OCI-LY1 (cell line): ENCODE results near the gene MVP.

Source experiments
- H2AFZ ChIP-seq: fragments of 200-600 bp; sonication (generic), shearing (Covaris generic); 2 replicates; pipeline ENCODE4 v1.6.0; 2014; ENCODE audit warnings: antibody characterized with exemption, mild to moderate bottlenecking, low read length
- H3F3A ChIP-seq: fragments of 200-600 bp; sonication (generic), shearing (Covaris generic); 2 replicates; pipeline ENCODE4 v1.6.0; 2014; ENCODE audit warnings: mild to moderate bottlenecking, antibody characterized with exemption, low read length, moderate library complexity; ENCODE audit not compliant: insufficient read depth
- H3K27ac ChIP-seq: fragments of 200-600 bp; sonication (generic); 2 replicates; pipeline ENCODE4 v1.5.1; 2014; ENCODE audit warnings: low read length, mixed run types, mild to moderate bottlenecking, low read depth; ENCODE audit not compliant: poor library complexity, severe bottlenecking
- H3K27me3 ChIP-seq: fragments of 200-600 bp; sonication (generic); 2 replicates; pipeline ENCODE4 v1.6.0; 2014; ENCODE audit warnings: antibody characterized with exemption, mild to moderate bottlenecking, low read length, moderate library complexity; ENCODE audit not compliant: insufficient read depth
- H3K36me3 ChIP-seq: fragments of 200-600 bp; sonication (generic); 2 replicates; pipeline ENCODE4 v1.6.1; 2014; ENCODE audit warnings: mild to moderate bottlenecking, antibody characterized with exemption, low read length, moderate library complexity, mixed read lengths; ENCODE audit not compliant: insufficient read depth
- H3K4me1 ChIP-seq: fragments of 200-600 bp; sonication (generic); 2 replicates; pipeline ENCODE4 v1.5.1; 2014; ENCODE audit warnings: mild to moderate bottlenecking, low read length, moderate library complexity; ENCODE audit not compliant: insufficient read depth, severe bottlenecking
- H3K4me2 ChIP-seq: fragments of 200-600 bp; sonication (generic), shearing (Covaris generic); 2 replicates; pipeline ENCODE4 v1.6.1; 2014; ENCODE audit warnings: low read length
- H3K4me3 ChIP-seq: fragments of 200-600 bp; sonication (generic); 2 replicates; pipeline ENCODE4 v1.5.1; 2014; ENCODE audit warnings: low read length, low read depth, mild to moderate bottlenecking, mixed read lengths; ENCODE audit not compliant: poor library complexity, severe bottlenecking
- H3K79me2 ChIP-seq: fragments of 200-600 bp; shearing (Covaris generic); 2 replicates; pipeline ENCODE4 v1.6.1; 2016; ENCODE audit warnings: mixed run types, low read length, mixed read lengths; ENCODE audit not compliant: insufficient read depth
- H3K9ac ChIP-seq: fragments of 200-600 bp; sonication (generic), shearing (Covaris generic); 2 replicates; pipeline ENCODE4 v1.6.1; 2014; ENCODE audit warnings: mild to moderate bottlenecking, low read length, mixed read lengths
- H3K9me2 ChIP-seq: fragments of 200-600 bp; sonication (generic), shearing (Covaris generic); 2 replicates; pipeline ENCODE4 v1.6.1; 2014; ENCODE audit warnings: low read depth, mild to moderate bottlenecking, low read length, mixed read lengths
- H3K9me3 ChIP-seq: fragments of 200-600 bp; shearing (Covaris generic); 2 replicates; pipeline ENCODE4 v1.6.1; 2014; ENCODE audit warnings: low read length, mixed read lengths
- H4K20me1 ChIP-seq: fragments of 200-600 bp; sonication (generic), shearing (Covaris generic); 2 replicates; pipeline ENCODE4 v1.6.0; 2016; ENCODE audit warnings: mild to moderate bottlenecking, low read length; ENCODE audit not compliant: insufficient read depth
- EZH2 ChIP-seq: fragments of 200-600 bp; sonication (generic), shearing (Covaris generic); IDR thresholded peaks from 2 replicates; pipeline ENCODE4 v1.8.0; 2017; ENCODE audit warnings: borderline replicate concordance, mixed run types, mild to moderate bottlenecking, antibody characterized with exemption, low read length, moderate library complexity, mixed read lengths
- TF ChIP-seq, protein P1 (sequence below): fragments of 200-600 bp; sonication (generic), shearing (Covaris generic); IDR thresholded peaks from 2 replicates; pipeline ENCODE4 v1.5.1; 2017; ENCODE audit warnings: mild to moderate bottlenecking, antibody characterized with exemption, low read length, moderate library complexity, mixed read lengths

The MVP gene

DNA sequence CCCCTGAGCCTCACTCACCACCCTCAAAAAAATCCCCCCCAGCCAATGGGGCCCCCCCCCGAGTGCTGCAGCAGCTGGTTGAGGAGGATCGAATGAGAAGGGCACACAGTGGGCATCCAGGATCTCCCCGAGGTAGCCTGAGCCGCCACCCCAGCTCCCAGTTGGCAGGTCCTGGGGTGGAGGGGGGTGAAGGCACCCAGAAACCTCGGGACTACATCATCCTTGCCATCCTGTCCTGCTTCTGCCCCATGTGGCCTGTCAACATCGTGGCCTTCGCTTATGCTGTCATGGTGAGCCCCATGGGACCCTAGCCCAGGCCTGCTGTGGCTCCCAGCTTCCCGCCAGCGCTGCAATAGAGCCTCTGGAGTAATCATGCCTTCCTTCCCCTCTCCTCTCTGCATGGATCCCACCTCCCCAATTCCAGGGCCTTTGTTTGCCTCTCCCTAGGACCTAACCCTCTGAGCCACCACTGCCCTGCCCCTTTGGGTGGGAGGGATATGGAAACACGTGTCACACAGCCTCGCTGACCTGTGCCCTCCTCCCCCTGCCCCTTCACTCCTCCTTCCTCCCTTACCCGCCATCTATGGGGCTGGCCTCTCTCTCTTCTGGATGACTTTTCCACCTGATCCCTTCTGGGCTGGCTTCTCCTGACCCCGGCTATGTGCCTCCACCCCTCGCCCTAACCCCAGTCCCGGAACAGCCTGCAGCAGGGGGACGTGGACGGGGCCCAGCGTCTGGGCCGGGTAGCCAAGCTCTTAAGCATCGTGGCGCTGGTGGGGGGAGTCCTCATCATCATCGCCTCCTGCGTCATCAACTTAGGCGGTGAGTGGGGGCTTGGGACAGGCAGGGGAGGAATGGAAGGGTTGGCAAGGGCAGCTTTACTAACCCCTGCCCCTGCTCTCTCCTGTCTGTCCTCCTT is 6.4 kb upstream of the MVP start:
- H3K27ac ChIP-seq = no peak overlapping the region
- no peaks in the 10 kb centered on the region for H3K9me2 ChIP-seq
- no peaks in the 10 kb centered on the region for H3K9me3 ChIP-seq
- H3K4me2 ChIP-seq = no peak overlapping the region
- no peak for TF ChIP-seq EZH2
- TF ChIP-seq, protein P1, sequence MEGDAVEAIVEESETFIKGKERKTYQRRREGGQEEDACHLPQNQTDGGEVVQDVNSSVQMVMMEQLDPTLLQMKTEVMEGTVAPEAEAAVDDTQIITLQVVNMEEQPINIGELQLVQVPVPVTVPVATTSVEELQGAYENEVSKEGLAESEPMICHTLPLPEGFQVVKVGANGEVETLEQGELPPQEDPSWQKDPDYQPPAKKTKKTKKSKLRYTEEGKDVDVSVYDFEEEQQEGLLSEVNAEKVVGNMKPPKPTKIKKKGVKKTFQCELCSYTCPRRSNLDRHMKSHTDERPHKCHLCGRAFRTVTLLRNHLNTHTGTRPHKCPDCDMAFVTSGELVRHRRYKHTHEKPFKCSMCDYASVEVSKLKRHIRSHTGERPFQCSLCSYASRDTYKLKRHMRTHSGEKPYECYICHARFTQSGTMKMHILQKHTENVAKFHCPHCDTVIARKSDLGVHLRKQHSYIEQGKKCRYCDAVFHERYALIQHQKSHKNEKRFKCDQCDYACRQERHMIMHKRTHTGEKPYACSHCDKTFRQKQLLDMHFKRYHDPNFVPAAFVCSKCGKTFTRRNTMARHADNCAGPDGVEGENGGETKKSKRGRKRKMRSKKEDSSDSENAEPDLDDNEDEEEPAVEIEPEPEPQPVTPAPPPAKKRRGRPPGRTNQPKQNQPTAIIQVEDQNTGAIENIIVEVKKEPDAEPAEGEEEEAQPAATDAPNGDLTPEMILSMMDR = no peak
- H3K36me3 ChIP-seq = peaks cover 32% of the 10 kb centered on the region
- peaks cover 57% of the 10 kb centered on the region for H3K4me1 ChIP-seq
- H3K79me2 ChIP-seq = no peaks in the 10 kb centered on the region
- H3F3A ChIP-seq = no peaks in the 10 kb centered on the region
- no peaks in the 10 kb centered on the region for H4K20me1 ChIP-seq
- no peak overlapping the region for H3K4me3 ChIP-seq
- no peak overlapping the region for H3K9ac ChIP-seq
- no peaks in the 10 kb centered on the region for H3K27me3 ChIP-seq
- H2AFZ ChIP-seq = no peak overlapping the region

DNA sequence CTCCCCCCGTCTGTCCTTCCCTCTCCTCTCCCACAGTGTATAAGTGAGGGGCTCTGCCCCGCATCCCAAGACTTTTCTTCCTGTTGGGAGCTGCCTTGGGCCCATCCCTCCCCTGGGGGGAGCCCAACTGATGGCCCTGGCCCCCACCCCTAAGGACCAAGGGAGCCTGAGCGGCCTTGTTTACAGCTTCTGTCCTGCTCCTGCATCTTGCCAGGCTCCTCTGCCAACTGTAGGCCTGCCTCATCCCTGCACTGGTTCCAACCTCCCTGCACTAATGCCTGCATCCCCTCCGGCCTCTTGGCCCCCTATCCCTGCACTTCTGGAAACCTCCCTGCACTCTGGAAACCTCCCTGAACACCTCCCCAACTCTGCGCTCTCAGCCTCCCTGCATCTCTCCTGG is 5.7 kb upstream of the MVP start:
- Histone ChIP-seq H3K4me3 (no peak overlapping the region), H2AFZ (no peak overlapping the region), H4K20me1 (no peaks in the 10 kb centered on the region), H3K4me1 (peaks cover 56% of the 10 kb centered on the region), H3F3A (no peaks in the 10 kb centered on the region), H3K9me2 (no peaks in the 10 kb centered on the region), H3K79me2 (no peaks in the 10 kb centered on the region), H3K9me3 (no peaks in the 10 kb centered on the region), H3K4me2 (no peak overlapping the region), H3K27me3 (no peaks in the 10 kb centered on the region), H3K9ac (no peak overlapping the region), H3K27ac (no peak overlapping the region), H3K36me3 (peaks cover 31% of the 10 kb centered on the region)
- TF ChIP-seq, protein P1 = no peak
- TF ChIP-seq EZH2 = no peak

DNA sequence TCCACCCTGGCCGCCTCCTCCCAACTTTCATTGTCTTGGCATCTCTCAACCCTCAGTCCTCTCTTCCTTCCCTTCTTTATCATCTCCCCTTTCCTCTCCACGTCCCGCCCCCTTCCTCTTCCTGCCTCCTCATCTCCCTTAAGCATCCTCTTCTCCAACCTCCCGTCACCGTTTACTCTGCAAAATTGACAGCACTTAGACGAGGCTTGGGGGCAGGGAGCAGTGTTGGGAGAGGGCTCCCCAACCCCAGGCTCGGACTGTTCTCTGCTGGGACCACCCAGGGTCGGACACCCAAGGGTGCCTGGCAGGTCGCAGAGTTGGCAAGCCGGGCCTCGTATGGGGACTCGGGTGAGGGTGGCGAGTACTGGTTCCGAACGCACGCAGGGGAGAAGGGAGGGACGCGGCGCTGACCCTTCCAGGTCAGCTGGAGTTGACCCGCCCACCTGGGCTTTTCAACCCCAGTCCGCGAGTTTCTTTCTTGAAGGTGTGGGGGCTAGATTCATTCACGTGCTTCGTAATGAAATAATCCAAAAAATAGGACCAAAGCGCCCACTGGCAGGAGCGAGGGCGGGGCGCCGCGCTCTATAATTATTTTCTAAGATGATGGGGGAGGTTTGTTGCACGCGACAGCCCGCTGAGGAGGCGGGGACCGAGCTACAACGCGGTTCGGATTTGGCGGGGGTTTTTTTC is 5.1 kb upstream of the MVP start:
- Histone ChIP-seq H3K79me2 (no peaks in the 10 kb centered on the region), H3K4me1 (peaks cover 56% of the 10 kb centered on the region)
- no peak for TF ChIP-seq EZH2
- TF ChIP-seq, protein P1 = no peak

More for the DNA sequence above, 5.1 kb upstream of the MVP start:
- Histone ChIP-seq H3K4me2 (peak overlapping the region; percentile 91), H3K27me3 (no peaks in the 10 kb centered on the region), H3K36me3 (peaks cover 31% of the 10 kb centered on the region), H2AFZ (0 out of 2 replicates have a peak overlapping the region, but pooled peaks have one; percentile 19), H3K4me3 (peak overlapping the region; percentile 93), H3K27ac (no peak overlapping the region), H3K9me3 (no peaks in the 10 kb centered on the region), H3F3A (no peaks in the 10 kb centered on the region), H4K20me1 (no peaks in the 10 kb centered on the region), H3K9me2 (no peaks in the 10 kb centered on the region), H3K9ac (peak overlapping the region; percentile 95)
